Measurements from ENCODE around the gene TSPAN13.

The TSPAN13 gene

GRCh38 chr7:16816824-16817223 lies 63.3 kb downstream of the TSPAN13 start:
- DNase-seq, result peak; percentile 61

DNA sequence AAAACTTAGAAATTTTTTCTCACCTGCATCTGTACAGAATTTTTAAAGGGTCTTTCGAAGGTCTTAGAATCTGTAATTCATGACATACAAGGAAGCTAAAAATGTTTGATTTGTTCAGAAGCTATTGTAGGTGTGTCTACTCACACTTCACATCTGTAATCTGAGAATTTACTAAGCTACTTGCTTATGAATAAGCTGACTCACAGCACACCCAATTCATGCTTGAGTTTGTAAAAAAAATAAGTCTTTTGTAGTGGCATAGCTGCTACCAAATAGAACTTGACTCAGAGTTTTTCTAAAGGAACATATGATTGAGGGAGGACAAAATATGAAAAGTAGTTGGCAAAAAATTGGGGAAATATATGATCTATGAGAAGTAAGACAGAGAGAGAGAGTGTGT lies 64.0 kb downstream of the TSPAN13 start:
- no peak for DNase-seq

DNA sequence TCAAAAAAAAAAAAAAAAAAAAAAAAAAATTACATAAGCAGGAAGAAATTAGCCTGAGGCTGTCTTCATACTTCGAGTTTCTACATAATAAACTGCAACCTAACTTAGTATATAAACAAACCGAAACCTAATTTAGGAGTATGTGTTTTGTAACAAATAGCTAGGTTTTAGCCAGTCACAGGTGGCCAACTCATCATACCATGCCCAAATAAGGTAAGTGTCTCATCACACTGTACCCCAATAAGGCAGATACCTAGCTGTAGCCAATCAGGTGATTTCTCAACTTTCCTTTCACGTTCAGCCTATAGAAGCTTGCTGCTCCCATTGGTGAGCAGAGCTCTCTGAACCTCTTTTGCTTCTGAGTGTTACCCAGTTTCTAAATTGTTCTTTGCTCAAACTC lies 65.2 kb downstream of the TSPAN13 start:
- DNase-seq, result no peak

DNA sequence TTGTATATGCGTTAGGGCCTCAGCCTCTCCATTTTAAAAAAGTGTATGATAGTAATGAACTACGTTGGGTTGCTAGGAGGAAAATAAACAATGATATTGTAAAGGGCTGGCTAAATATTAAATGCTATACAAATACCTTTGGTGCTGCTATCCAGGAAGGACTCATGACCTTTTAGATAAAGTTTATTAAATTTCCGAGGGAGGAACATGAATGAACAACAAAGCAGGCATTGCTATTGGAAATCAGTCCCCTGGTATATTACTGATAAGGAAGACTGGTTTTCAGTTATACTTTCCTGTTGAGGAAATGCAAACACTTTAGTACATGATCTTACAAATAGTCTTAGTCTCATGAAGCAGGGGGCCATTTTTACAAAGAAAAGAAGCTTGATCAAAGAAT lies 68.5 kb downstream of the TSPAN13 start:
- DNase-seq, result no peak

DNA sequence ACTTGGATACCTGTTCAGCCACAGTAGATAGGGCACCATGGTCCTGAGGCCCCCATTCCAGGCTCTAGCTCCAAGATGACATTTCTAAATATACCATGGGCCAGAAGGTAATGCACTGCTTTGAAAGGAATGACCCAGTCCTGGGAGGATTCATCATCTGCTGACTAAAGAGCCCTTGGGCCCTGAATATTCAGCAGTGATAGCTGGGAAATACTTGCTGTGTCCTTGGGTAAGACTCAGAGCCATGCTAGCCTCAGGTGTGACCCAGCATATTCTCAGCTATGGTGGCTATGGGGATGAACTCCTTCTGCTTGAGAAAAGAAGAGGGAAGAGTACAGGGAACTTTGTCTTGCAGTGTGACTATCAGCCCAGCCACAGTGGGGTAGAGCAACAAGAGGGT lies 72.5 kb downstream of the TSPAN13 start:
- no peak for DNase-seq

DNA sequence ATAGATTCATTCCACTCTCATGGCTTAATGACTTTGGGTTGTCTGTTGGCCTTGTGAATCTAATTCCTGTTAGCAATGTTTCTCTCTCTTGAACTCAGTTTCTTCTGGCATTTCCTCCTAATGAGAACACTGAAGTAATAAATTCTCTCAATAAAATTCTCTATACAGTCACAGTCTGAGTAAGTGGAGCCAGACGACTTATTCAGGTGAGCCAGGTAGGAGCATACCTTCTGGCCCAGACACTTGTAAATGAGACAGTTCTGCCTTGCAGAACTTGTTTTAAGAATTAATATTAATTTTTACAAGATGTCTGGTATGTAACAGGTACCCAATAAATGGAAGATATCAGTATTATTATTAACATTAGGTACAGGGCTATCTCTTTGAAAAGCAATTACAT lies 79.8 kb downstream of the TSPAN13 start:
- DNase-seq, result no peak
